K562 treated with DMSO at 1 percent for 48 hours (cell line): ENCODE results near the gene TRABD2B. TPM values are rescaled to one million over a fixed set of nuclear protein-coding genes. Genes with fewer than 3 reads are reported as not detected.

ENCODE experiments used
- total RNA-seq: library from RNA; unstranded; fragments of 300-600 nt; gene quantifications from 2 replicates; pipeline ENCODE4 v1.2.3, GENCODE V29; 2022; ENCODE audit warnings: low replicate concordance; ENCODE audit errors: extremely low read depth

Gene TRABD2B
- not detected in 2 replicates for total RNA-seq

GRCh38 chr1:47997289-47998200 lies at the start of gene TRABD2B:
Gene TRABD2B (minus strand): TSS chr1:47997385.

Other genes with a start within 250 kb of the TRABD2B start
- gene SLC5A9, start 225.3 kb upstream of the TRABD2B start, total RNA-seq: not detected in 2 replicates